K562 (cell line): Measurements from ENCODE around the gene CREB3L1. TPM values are rescaled to one million over a fixed set of nuclear protein-coding genes. Genes with fewer than 3 reads are reported as not detected.
A peak's percentile ranks its signal among the peaks of the same experiment; 100 is the strongest.

Experiments used
- ATAC-seq: fragments of 200-7000 bp; cut with Tn5 transposase; 3 replicates; pipeline ENCODE4 v1.9.1; 2020; ENCODE audit warnings: moderate library complexity
- BruUV-seq: library from RNA; stranded (reverse); fragments of 400-500 nt; replicated peaks from 2 replicates; lab custom pipeline; 2021; lab: Mats Ljungman, UMichigan
- CTCF ChIA-PET: fragments of 300-600 bp; formaldehyde crosslinking; extraction: SDS; loops from one replicate; lab custom pipeline; 2021; ENCODE audit warnings: low intra/inter-chr PET ratio; lab: Yijun Ruan, JAX
- POLR2A ChIA-PET: fragments of 300-600, 350-650 bp; sonication (Branson Sonifier 250); formaldehyde crosslinking; extraction: SDS; loops from one replicate; lab custom pipeline; 2021; ENCODE audit warnings: antibody characterized with exemption, inconsistent platforms; lab: Yijun Ruan, JAX
- DNase-seq, 4 experiments: peaks; one replicate each; pipeline versions ENCODE4 v3.0.0 to v3.0.0-alpha.2; 2011 to 2018; ENCODE audit warnings: low spot score in 3 of 4, mixed read lengths in 3 of 4; ENCODE audit errors: extremely low read depth in 1 of 4
- FAIRE-seq: peaks from 2 replicates; lab custom pipeline; 2011; peaks lifted over from hg19 to GRCh38; lab: Jason Lieb, UNC
- H2AFZ ChIP-seq: 2 replicates; pipeline ENCODE4 v1.6.0; 2011; ENCODE audit warnings: low read depth, low read length, control low read depth, inconsistent platforms
- H3K27ac ChIP-seq: fragments of 200-600 bp; 3 replicates; pipeline ENCODE4 v1.8.0; 2011; ENCODE audit warnings: low read depth, mild to moderate bottlenecking, control low read depth, inconsistent platforms, low read length, moderate library complexity, mixed read lengths; ENCODE audit errors: extremely low read depth
- H3K27me3 ChIP-seq, 2 experiments: fragments of 300-600 bp in 1 of 2; 2 replicates in 1 of 2; 3 replicates in 1 of 2; pipeline versions ENCODE4 v1.6.0 to v1.8.0; 2011; ENCODE audit warnings: inconsistent platforms in 2 of 2, low read length in 2 of 2, mild to moderate bottlenecking in 1 of 2, mixed read lengths in 1 of 2, moderate library complexity in 1 of 2; ENCODE audit not compliant: control insufficient read depth in 2 of 2, insufficient read depth in 2 of 2
- H3K36me3 ChIP-seq: fragments of 300-600 bp; 3 replicates; pipeline ENCODE4 v1.8.0; 2011; ENCODE audit warnings: mild to moderate bottlenecking, low read length, inconsistent platforms; ENCODE audit not compliant: control insufficient read depth, insufficient read depth
- H3K4me1 ChIP-seq, 2 experiments: fragments of 200-600 bp in 1 of 2; replicated peaks in 1 of 2; 2 replicates in 1 of 2; 3 replicates in 1 of 2; pipeline versions ENCODE4 v1.5.1 to v1.8.0; 2011; ENCODE audit warnings: inconsistent platforms in 2 of 2, low read length in 2 of 2, mild to moderate bottlenecking in 1 of 2, mixed read lengths in 1 of 2, moderate library complexity in 1 of 2; ENCODE audit not compliant: control insufficient read depth in 2 of 2, insufficient read depth in 2 of 2
- H3K4me2 ChIP-seq: 2 replicates; pipeline ENCODE4 v1.6.1; 2011; ENCODE audit warnings: low read length, control low read depth, inconsistent platforms, mixed read lengths; ENCODE audit not compliant: insufficient read depth
- H3K4me3 ChIP-seq: fragments of 200-600 bp; sonication (generic), shearing (Covaris generic); 2 replicates; pipeline ENCODE4 v1.5.1; 2016; ENCODE audit warnings: control low read depth, inconsistent platforms
- H3K79me2 ChIP-seq: fragments of 200-600 bp; 3 replicates; pipeline ENCODE4 v1.8.0; 2011; ENCODE audit warnings: low read length, inconsistent platforms; ENCODE audit not compliant: control insufficient read depth, insufficient read depth
- H3K9ac ChIP-seq, 2 experiments: 2 replicates each; pipeline versions ENCODE4 v1.6.0 to v1.6.1; 2011; ENCODE audit warnings: low read depth in 2 of 2, low read length in 2 of 2, control low read depth in 1 of 2, inconsistent platforms in 1 of 2, mild to moderate bottlenecking in 1 of 2, mixed read lengths in 1 of 2; ENCODE audit not compliant: insufficient read depth in 1 of 2
- H3K9me1 ChIP-seq: one replicate; pipeline ENCODE4 v1.6.0; 2011; ENCODE audit warnings: inconsistent platforms, mild to moderate bottlenecking, low read length, moderate library complexity; ENCODE audit not compliant: control insufficient read depth, insufficient read depth
- H3K9me3 ChIP-seq: replicated peaks from 2 replicates; pipeline ENCODE4 v1.5.1; 2011; ENCODE audit warnings: low read depth, low read length, inconsistent platforms; ENCODE audit not compliant: control insufficient read depth, insufficient read depth
- H4K20me1 ChIP-seq: replicated peaks from 2 replicates; pipeline ENCODE4 v1.6.1; 2011; ENCODE audit warnings: low read length, inconsistent platforms, mixed read lengths; ENCODE audit not compliant: control insufficient read depth, insufficient read depth
- CBFA2T3 ChIP-seq: fragments of 450-650 bp; IDR thresholded peaks from 2 replicates; pipeline ENCODE4 v1.6.1; 2017
- CEBPB ChIP-seq: fragments of 450-650 bp; IDR thresholded peaks from 2 replicates; pipeline ENCODE4 v1.6.1; 2016; ENCODE audit warnings: missing genetic modification characterization, missing compliant biosample characterization
- FOXK1 ChIP-seq: sonication (generic); formaldehyde crosslinking; IDR thresholded peaks from 2 replicates; pipeline ENCODE4 v1.8.0; 2022; ENCODE audit warnings: missing genetic modification reagents, mild to moderate bottlenecking, borderline replicate concordance
- HNRNPH1 ChIP-seq: fragments of 200-400 bp; formaldehyde crosslinking; optimal IDR thresholded peaks from 2 replicates; pipeline ENCODE3; 2017; ENCODE audit warnings: low read depth, mild to moderate bottlenecking, low read length, moderate library complexity
- LEF1 ChIP-seq: fragments of 450-650 bp; IDR thresholded peaks from 2 replicates; pipeline ENCODE4 v1.6.1; 2016; ENCODE audit warnings: mild to moderate bottlenecking
- NBN ChIP-seq: fragments of 450-650 bp; IDR thresholded peaks from 2 replicates; pipeline ENCODE4 v1.6.1; 2016; ENCODE audit warnings: low read depth, mild to moderate bottlenecking
- PHB ChIP-seq: fragments of 250-450 bp; sonication (Bioruptor Pico); IDR thresholded peaks from 2 replicates; pipeline ENCODE4 v1.5.0; 2021
- SAFB ChIP-seq: fragments of 200-400 bp; formaldehyde crosslinking; IDR thresholded peaks from 2 replicates; pipeline ENCODE4 v1.6.1; 2017; ENCODE audit warnings: low read depth, low read length, borderline replicate concordance
- SMAD3 ChIP-seq: fragments of 450-650 bp; formaldehyde crosslinking; conservative IDR thresholded peaks from 2 replicates; pipeline ENCODE4 v1.4.0; 2020; ENCODE audit warnings: mild to moderate bottlenecking
- SMARCB1 ChIP-seq: IDR thresholded peaks from 2 replicates; pipeline ENCODE4 v1.6.1; 2011; ENCODE audit warnings: improper control_type of control experiment, low read depth; ENCODE audit not compliant: insufficient read length
- SP1 ChIP-seq: sonication (generic); formaldehyde crosslinking; IDR thresholded peaks from 2 replicates; pipeline ENCODE4 v1.8.1; 2022; ENCODE audit warnings: mild to moderate bottlenecking, missing genetic modification reagents
- TCFL5 ChIP-seq: fragments of 250-450 bp; sonication (Bioruptor Pico); conservative IDR thresholded peaks from 2 replicates; pipeline ENCODE4 v1.6.1; 2021; ENCODE audit warnings: mild to moderate bottlenecking, moderate library complexity, matching md5 sums
- TSC22D4 ChIP-seq: fragments of 450-650 bp; IDR thresholded peaks from 2 replicates; pipeline ENCODE4 v1.6.1; 2016; ENCODE audit warnings: missing genetic modification characterization, missing biosample characterization, control low read depth
- XRCC4 ChIP-seq: IDR thresholded peaks from one replicate; pipeline ENCODE4 v1.6.1; 2011; ENCODE audit not compliant: insufficient read depth, insufficient read length; ENCODE audit errors: extremely low read depth
- ZBTB1 ChIP-seq: sonication (generic); formaldehyde crosslinking; IDR thresholded peaks from 2 replicates; pipeline ENCODE4 v1.8.1; 2023; ENCODE audit warnings: missing genetic modification reagents, low read depth, mild to moderate bottlenecking, borderline replicate concordance
- ZNF217 ChIP-seq: sonication (generic); formaldehyde crosslinking; IDR thresholded peaks from 2 replicates; pipeline ENCODE4 v1.8.0; 2022; ENCODE audit warnings: mild to moderate bottlenecking, missing genetic modification reagents
- ZNF668 ChIP-seq: fragments of 250-450 bp; sonication (Bioruptor Pico); IDR thresholded peaks from 2 replicates; pipeline ENCODE4 v1.8.0; 2022; ENCODE audit warnings: mild to moderate bottlenecking, inconsistent platforms
- ZNF699 ChIP-seq: fragments of 250-450 bp; sonication (Bioruptor Pico); IDR thresholded peaks from 2 replicates; pipeline ENCODE4 v1.8.0; 2021; ENCODE audit warnings: mild to moderate bottlenecking, moderate library complexity; ENCODE audit not compliant: insufficient replicate concordance
- ZNF77 ChIP-seq: fragments of 250-450 bp; sonication (Bioruptor Pico); IDR thresholded peaks from 2 replicates; pipeline ENCODE4 v1.5.0; 2020
- WGBS: fragments of 100-300 bp; shearing (Covaris generic); methylation state at CpG from one replicate; pipeline ENCODE4 v1.1.6; 2016; ENCODE audit warnings: low coverage, mixed read lengths; ENCODE audit not compliant: insufficient coverage; ENCODE audit errors: missing lambda C conversion rate; 5-methylcytosine and 5-hydroxymethylcytosine counted together
- in situ Hi-C: fragments of 300-500 bp; cut with MboI; formaldehyde crosslinking; loops from 4 replicates; pipeline ENCODE4 v1.15.0; 2018; ENCODE audit warnings: inconsistent platforms, mixed read lengths
- intact Hi-C: fragments of 100-400 bp; cut with micrococcal nuclease; formaldehyde crosslinking; loops from 2 replicates; pipeline ENCODE4 v1.14.2; 2022
- polyA plus RNA-seq, 8 experiments: library from polyadenylated mRNA; depleted of rRNA in 4 of 8; stranded (reverse) in 5 of 8; unstranded in 3 of 8; fragments of >200 nt; fragmentation: Nextera tagmentation in 2 of 8; fragmentation: Illumina TruSeq in 1 of 8; extraction: Ambion mirVana in 2 of 8; extraction: Trizol in 1 of 8; gene quantifications; 2 replicates each; pipeline versions ENCODE4 v1.2.1 to v1.2.3, GENCODE V29; 2011 to 2014; ENCODE audit warnings: inconsistent platforms in 1 of 8, missing spikeins in 1 of 8
- total RNA-seq, 7 experiments: library from RNA; depleted of rRNA in 6 of 7; stranded (reverse); fragments of >200 nt in 6 of 7; fragmentation: Illumina TruSeq in 2 of 7; extraction: Trizol in 2 of 7; gene quantifications; 2 replicates each; pipeline versions ENCODE4 v1.2.1 to v1.2.3, GENCODE V29; 2011 to 2021; ENCODE audit warnings: low replicate concordance in 1 of 7
- TF ChIP-seq, protein P1 (sequence below): fragments of 250-450 bp; sonication (Bioruptor Pico); IDR thresholded peaks from 2 replicates; pipeline ENCODE4 v1.5.1; 2021; ENCODE audit warnings: mild to moderate bottlenecking
- TF ChIP-seq, protein P2 (sequence below): fragments of 250-450 bp; sonication (Bioruptor Pico); IDR thresholded peaks from 2 replicates; pipeline ENCODE4 v1.4.0; 2020

CREB3L1 gene
- total and polyA plus RNA-seq, 9 of the 15 experiments (the other 6 are each of a cell fraction or from before 2014, with no cell fraction given) = 1.2 to 27.6 (median 3.7) TPM

DNA sequence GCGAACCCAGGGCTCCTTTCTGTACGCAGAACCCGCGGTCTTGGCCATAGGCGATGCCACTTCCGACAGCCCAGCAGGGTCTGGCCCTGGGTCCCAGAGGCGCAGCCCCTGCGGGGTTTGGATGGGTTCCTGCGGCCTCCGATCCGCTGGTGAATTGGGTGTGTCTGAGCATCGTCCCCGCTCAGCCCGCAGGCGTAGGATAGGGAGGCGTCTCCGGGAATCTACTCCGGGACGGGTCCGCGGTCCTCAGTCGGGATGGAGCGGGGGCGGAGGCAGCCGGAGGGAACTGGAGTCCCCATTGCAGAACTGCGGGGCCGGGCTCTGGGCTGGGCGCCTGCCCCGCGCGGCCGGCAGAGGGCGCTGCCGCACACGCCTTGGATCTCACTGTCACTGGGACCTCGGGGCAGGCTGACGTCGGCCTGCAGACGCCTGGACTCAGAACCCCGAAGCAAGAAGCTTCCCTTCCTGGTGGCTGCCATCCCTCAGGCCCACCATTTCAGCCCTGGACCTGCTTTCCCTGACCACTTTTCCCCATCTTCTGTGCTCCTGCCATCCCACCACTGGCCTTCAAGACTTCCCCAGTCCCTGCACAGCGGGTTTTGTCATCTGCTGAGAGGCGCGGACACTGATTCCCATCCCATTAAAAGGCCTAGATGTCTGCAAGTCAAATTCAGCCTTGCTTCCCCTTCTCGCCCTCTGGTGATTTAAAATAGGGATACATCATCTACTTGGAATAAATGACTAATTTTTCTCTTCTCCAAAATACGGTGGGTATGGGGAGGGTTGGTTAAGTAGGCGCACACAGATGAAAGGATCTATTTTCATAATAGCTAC is 38.3 kb upstream of the CREB3L1 start:
- Histone ChIP-seq H3K79me2 (peaks cover 19% of the 10 kb centered on the region; the same call in 2 of the 3 replicates), H3K36me3 (peaks cover 4% of the 10 kb centered on the region; the same call in 1 of the 3 replicates), H3K4me1 (peaks cover 45 to 51% of the 10 kb centered on the region in 2 experiments), H3K9ac (peak overlapping the region; percentile 83 to 91), H3K4me3 (peak overlapping the region; percentile 35), H3K27ac (peak overlapping the region; percentile 97), H3K27me3 (no peaks in the 10 kb centered on the region), H3K9me1 (no peaks in the 10 kb centered on the region), H3K4me2 (peak overlapping the region; percentile 83), H2AFZ (peak overlapping the region; percentile 90), H4K20me1 (no peaks in the 10 kb centered on the region), H3K9me3 (peaks cover 2% of the 10 kb centered on the region; the same call in 1 of the 2 replicates)
- POLR2A ChIA-PET = interaction anchor here (0.5 to 2.5 kb wide), 9 partner anchors 29 to 1450 kb away, joined by 3 to 10 read pairs (median 3); no protein-coding TSS in a partner anchor
- 15% methylated on average over 32 of the region's 46 CpGs for WGBS
- intact Hi-C loops (loop anchor here (1.0 to 5.0 kb wide), 2 partner anchors 76 to 247 kb away; no protein-coding TSS in a partner anchor), in situ Hi-C loops (no loop called here)
- DNase-seq = peak; percentile 78 to 92 (median 82)
- FAIRE-seq = peak; percentile 62
- no TSS peak for BruUV-seq
- CTCF ChIA-PET = interaction anchor here (0.8 to 2.4 kb wide), 4 partner anchors 58 to 274 kb away, joined by 3 to 19 read pairs (median 6); no protein-coding TSS in a partner anchor
- peak; percentile 75 for ATAC-seq
- TF ChIP-seq ZNF77 (CRISPR knock-in tag) (no peak), SP1 (CRISPR knock-in tag) (peak; percentile 79), HNRNPH1 (no peak), PHB (CRISPR knock-in tag) (no peak), CBFA2T3 (no peak), ZNF699 (no peak), SAFB (no peak), TSC22D4 (tag) (no peak), XRCC4 (no peak), NBN (no peak), FOXK1 (CRISPR knock-in tag) (peak; percentile 89), ZNF217 (CRISPR knock-in tag) (no peak), TCFL5 (CRISPR knock-in tag) (no peak), ZNF668 (CRISPR knock-in tag) (no peak), SMAD3 (CRISPR knock-in tag) (0 out of 2 replicates have a peak, but pooled peaks have one; percentile 48), SMARCB1 (no peak), LEF1 (no peak), CEBPB (no peak), ZBTB1 (0 out of 2 replicates have a peak, but pooled peaks have one; percentile 38)
- TF ChIP-seq, protein P1, sequence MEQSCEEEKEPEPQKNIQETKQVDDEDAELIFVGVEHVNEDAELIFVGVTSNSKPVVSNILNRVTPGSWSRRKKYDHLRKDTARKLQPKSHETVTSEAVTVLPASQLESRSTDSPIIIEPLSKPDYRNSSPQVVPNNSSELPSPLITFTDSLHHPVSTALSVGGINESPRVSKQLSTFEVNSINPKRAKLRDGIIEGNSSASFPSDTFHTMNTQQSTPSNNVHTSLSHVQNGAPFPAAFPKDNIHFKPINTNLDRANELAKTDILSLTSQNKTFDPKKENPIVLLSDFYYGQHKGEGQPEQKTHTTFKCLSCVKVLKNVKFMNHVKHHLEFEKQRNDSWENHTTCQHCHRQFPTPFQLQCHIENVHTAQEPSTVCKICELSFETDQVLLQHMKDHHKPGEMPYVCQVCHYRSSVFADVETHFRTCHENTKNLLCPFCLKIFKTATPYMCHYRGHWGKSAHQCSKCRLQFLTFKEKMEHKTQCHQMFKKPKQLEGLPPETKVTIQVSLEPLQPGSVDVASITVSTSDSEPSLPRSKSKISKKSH (CRISPR knock-in tag) = no peak
- TF ChIP-seq, protein P2, sequence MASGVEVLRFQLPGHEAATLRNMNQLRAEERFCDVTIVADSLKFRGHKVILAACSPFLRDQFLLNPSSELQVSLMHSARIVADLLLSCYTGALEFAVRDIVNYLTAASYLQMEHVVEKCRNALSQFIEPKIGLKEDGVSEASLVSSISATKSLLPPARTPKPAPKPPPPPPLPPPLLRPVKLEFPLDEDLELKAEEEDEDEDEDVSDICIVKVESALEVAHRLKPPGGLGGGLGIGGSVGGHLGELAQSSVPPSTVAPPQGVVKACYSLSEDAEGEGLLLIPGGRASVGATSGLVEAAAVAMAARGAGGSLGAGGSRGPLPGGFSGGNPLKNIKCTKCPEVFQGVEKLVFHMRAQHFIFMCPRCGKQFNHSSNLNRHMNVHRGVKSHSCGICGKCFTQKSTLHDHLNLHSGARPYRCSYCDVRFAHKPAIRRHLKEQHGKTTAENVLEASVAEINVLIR = 0 out of 2 replicates have a peak, but pooled peaks have one; percentile 26
